HG03558 (cell line): ENCODE data around the gene PLEKHG5.

Source experiments
- ATAC-seq: cut with Tn5 transposase; IDR thresholded peaks from one replicate; pipeline ENCODE4 v1.9.1; 2021; ENCODE audit warnings: moderate number of reproducible peaks; ENCODE audit not compliant: unreplicated experiment; ENCODE audit errors: extremely low read depth

The PLEKHG5 gene

GRCh38 chr1:6417961-6418667 lies 73.4 kb downstream of the PLEKHG5 start:
- ATAC-seq, result no peak
